SU-DHL-6 (cell line): ENCODE data around the gene ANXA7.
A peak's percentile ranks its signal among the peaks of the same experiment; 100 is the strongest.

ENCODE experiments used
- H2AFZ ChIP-seq: fragments of 200-600 bp; sonication (generic); 2 replicates; pipeline ENCODE4 v1.6.1; 2014; ENCODE audit warnings: low read depth, mild to moderate bottlenecking, moderate library complexity, mixed read lengths, antibody characterized with exemption, low read length; ENCODE audit not compliant: severe bottlenecking
- H3F3A ChIP-seq: fragments of 200-600 bp; shearing (Covaris generic); 2 replicates; pipeline ENCODE4 v1.6.0; 2016; ENCODE audit warnings: antibody characterized with exemption, mild to moderate bottlenecking; ENCODE audit not compliant: insufficient read depth
- H3K27ac ChIP-seq: fragments of 200-600 bp; sonication (generic); 2 replicates; pipeline ENCODE4 v1.5.1; 2016; ENCODE audit warnings: low read depth, mild to moderate bottlenecking, low read length, moderate library complexity, mixed read lengths
- H3K27me3 ChIP-seq: fragments of 200-600 bp; sonication (generic), shearing (Covaris generic); 2 replicates; pipeline ENCODE4 v1.6.0; 2014; ENCODE audit warnings: mild to moderate bottlenecking, low read length
- H3K36me3 ChIP-seq: fragments of 200-600 bp; sonication (generic); 2 replicates; pipeline ENCODE4 v1.6.1; 2014; ENCODE audit warnings: mild to moderate bottlenecking, low read length, mixed read lengths
- H3K4me2 ChIP-seq: fragments of 300-600, 200-600 bp; shearing (Covaris generic), sonication (generic); 2 replicates; pipeline ENCODE4 v1.6.0; 2014; ENCODE audit warnings: low read length, low read depth, mild to moderate bottlenecking; ENCODE audit not compliant: poor library complexity, severe bottlenecking
- H3K4me3 ChIP-seq: fragments of 200-600 bp; sonication (generic); 2 replicates; pipeline ENCODE4 v1.5.1; 2014; ENCODE audit warnings: antibody characterized with exemption, low read length, mild to moderate bottlenecking, mixed read lengths; ENCODE audit not compliant: insufficient read depth, poor library complexity, severe bottlenecking
- H3K79me2 ChIP-seq: fragments of 200-600 bp; sonication (generic); 2 replicates; pipeline ENCODE4 v1.6.1; 2014; ENCODE audit warnings: mild to moderate bottlenecking, low read length, moderate library complexity; ENCODE audit not compliant: insufficient read depth
- H3K9ac ChIP-seq: fragments of 200-600 bp; sonication (generic); 2 replicates; pipeline ENCODE4 v1.7.0; 2014; ENCODE audit warnings: mild to moderate bottlenecking, low read length
- H3K9me2 ChIP-seq: fragments of 200-600 bp; sonication (generic); replicated peaks from 2 replicates; pipeline ENCODE4 v1.6.1; 2014; ENCODE audit warnings: low read length; ENCODE audit not compliant: insufficient read depth
- H3K9me3 ChIP-seq: fragments of 200-600 bp; sonication (generic); 2 replicates; pipeline ENCODE4 v1.6.1; 2014; ENCODE audit warnings: low read length, mixed read lengths; ENCODE audit not compliant: insufficient read depth
- H4K20me1 ChIP-seq: fragments of 200-600 bp; sonication (generic); 2 replicates; pipeline ENCODE4 v1.6.1; 2014; ENCODE audit warnings: low read depth, mild to moderate bottlenecking, antibody characterized with exemption, low read length, moderate library complexity, mixed read lengths
- CTCF ChIP-seq: fragments of 200-600 bp; sonication (generic); IDR thresholded peaks from one replicate; pipeline ENCODE4 v1.5.1; 2017; ENCODE audit warnings: antibody characterized with exemption, mild to moderate bottlenecking, low read length, moderate library complexity; ENCODE audit not compliant: insufficient read depth, poor library complexity, severe bottlenecking
- EZH2phosphoT487 ChIP-seq: fragments of 200-600 bp; sonication (generic), shearing (Covaris generic); conservative IDR thresholded peaks from 2 replicates; pipeline ENCODE4 v1.6.1; 2018; ENCODE audit warnings: mild to moderate bottlenecking, antibody characterized with exemption, low read length, moderate library complexity, mixed read lengths

ANXA7 gene

DNA sequence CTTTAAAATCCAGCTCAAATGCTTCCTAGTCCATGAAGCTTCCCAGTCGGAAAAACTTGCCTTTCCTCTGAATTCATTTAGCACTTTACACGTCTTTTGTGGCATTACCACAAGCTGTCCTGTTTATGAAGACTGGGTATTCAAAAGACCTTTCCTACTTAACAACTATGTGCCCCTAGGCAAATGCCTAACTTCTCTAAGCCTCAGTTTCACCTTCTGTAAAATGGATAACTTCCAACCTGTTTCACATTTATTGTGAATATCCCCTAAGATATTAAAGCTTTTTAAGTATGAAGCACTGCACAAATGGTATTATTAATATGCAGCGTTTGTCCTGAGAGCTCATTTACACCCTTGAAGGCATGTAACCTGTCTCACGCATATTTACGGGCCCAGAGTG lies 56.0 kb downstream of the ANXA7 start:
- no peak overlapping the region for H3K27ac ChIP-seq
- no peaks in the 10 kb centered on the region for H3K79me2 ChIP-seq
- peak overlapping the region; percentile 69 for H3K4me2 ChIP-seq
- H3K27me3 ChIP-seq, result no peaks in the 10 kb centered on the region
- no peaks in the 10 kb centered on the region for H3K36me3 ChIP-seq
- H3K9ac ChIP-seq, result peak overlapping the region; percentile 59
- no peaks in the 10 kb centered on the region for H4K20me1 ChIP-seq
- peaks cover 9% of the 10 kb centered on the region for H3F3A ChIP-seq
- H3K9me3 ChIP-seq, result no peaks in the 10 kb centered on the region
- peak overlapping the region; percentile 55 for H3K4me3 ChIP-seq
- H2AFZ ChIP-seq, result peak overlapping the region; percentile 72
- no peaks in the 10 kb centered on the region for H3K9me2 ChIP-seq
- no peak for TF ChIP-seq CTCF
- no peak for TF ChIP-seq EZH2phosphoT487

DNA sequence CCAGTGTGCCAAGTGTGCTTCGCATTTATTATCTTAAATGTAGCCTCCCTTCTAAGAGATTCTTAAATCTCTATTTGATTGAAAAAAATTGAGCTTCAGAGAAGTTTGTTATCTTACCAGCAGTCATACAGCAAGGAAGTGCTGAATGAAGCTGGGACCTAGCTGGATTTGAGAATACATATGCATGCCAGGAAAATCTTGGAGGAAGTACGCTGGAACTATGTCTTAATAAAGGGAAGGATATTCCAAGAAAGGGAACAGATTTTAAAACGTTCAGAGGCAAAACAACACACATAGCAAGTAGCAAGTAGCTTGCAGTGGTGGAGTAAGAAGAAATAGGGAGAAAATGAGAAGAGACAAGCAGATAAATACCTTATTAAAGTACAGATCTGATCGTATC lies 56.7 kb downstream of the ANXA7 start:
- Histone ChIP-seq H2AFZ (no peak overlapping the region), H3K4me2 (no peak overlapping the region), H4K20me1 (no peaks in the 10 kb centered on the region), H3F3A (peaks cover 5% of the 10 kb centered on the region), H3K36me3 (no peaks in the 10 kb centered on the region), H3K9me2 (no peaks in the 10 kb centered on the region), H3K27me3 (no peaks in the 10 kb centered on the region), H3K79me2 (no peaks in the 10 kb centered on the region), H3K9me3 (no peaks in the 10 kb centered on the region), H3K9ac (no peak overlapping the region), H3K27ac (no peak overlapping the region), H3K4me3 (no peak overlapping the region)
- TF ChIP-seq EZH2phosphoT487 (no peak), CTCF (no peak)

- Histone ChIP-seq H3K9ac (no peak overlapping the region), H3K27me3 (no peaks in the 10 kb centered on the region), H3F3A (no peaks in the 10 kb centered on the region), H3K9me3 (no peaks in the 10 kb centered on the region), H4K20me1 (no peaks in the 10 kb centered on the region), H3K4me2 (no peak overlapping the region), H3K4me3 (no peak overlapping the region), H3K79me2 (no peaks in the 10 kb centered on the region), H2AFZ (no peak overlapping the region), H3K9me2 (no peaks in the 10 kb centered on the region), H3K27ac (no peak overlapping the region), H3K36me3 (no peaks in the 10 kb centered on the region)
- TF ChIP-seq EZH2phosphoT487, result no peak
- no peak for TF ChIP-seq CTCF
Measured at GRCh38 chr10:73344269-73344668, 69.6 kb downstream of the ANXA7 start.

- Histone ChIP-seq H4K20me1 (no peaks in the 10 kb centered on the region), H3K9me2 (no peaks in the 10 kb centered on the region), H3K4me3 (no peak overlapping the region), H3F3A (no peaks in the 10 kb centered on the region), H3K9me3 (no peaks in the 10 kb centered on the region), H3K79me2 (no peaks in the 10 kb centered on the region), H3K36me3 (no peaks in the 10 kb centered on the region), H3K27ac (no peak overlapping the region), H3K4me2 (no peak overlapping the region), H3K9ac (no peak overlapping the region), H2AFZ (no peak overlapping the region), H3K27me3 (no peaks in the 10 kb centered on the region)
- TF ChIP-seq EZH2phosphoT487, result no peak
- TF ChIP-seq CTCF, result no peak
Measured at GRCh38 chr10:73340121-73340520, 73.7 kb downstream of the ANXA7 start.
